Endothelial cell of umbilical vein (primary cell): Measurements from ENCODE around the gene ACD. TPM values are rescaled to one million over a fixed set of nuclear protein-coding genes. Genes with fewer than 3 reads are reported as not detected.

Source experiments
- BruUV-seq: library from RNA; stranded (reverse); fragments of 400-500 nt; replicated peaks from 2 replicates; lab custom pipeline; 2021; lab: Mats Ljungman, UMichigan
- CTCF ChIA-PET: fragments of 300-600, 350-600 bp; sonication (Branson Sonifier 250); formaldehyde crosslinking; loops from one replicate; lab custom pipeline; 2021; ENCODE audit warnings: antibody characterized with exemption, inconsistent platforms; lab: Charles Lee
- POLR2A ChIA-PET: fragments of 300-600, 350-600 bp; sonication (Branson Sonifier 250); formaldehyde crosslinking; loops from one replicate; lab custom pipeline; 2021; ENCODE audit warnings: antibody characterized with exemption, inconsistent platforms; lab: Charles Lee
- DNase-seq: peaks from one replicate; pipeline ENCODE4 v3.0.0-alpha.2; 2011; ENCODE audit warnings: low read depth, low spot score
- FAIRE-seq: peaks from 2 replicates; lab custom pipeline; 2011; peaks lifted over from hg19 to GRCh38; lab: Jason Lieb, UNC
- H2AFZ ChIP-seq: 2 replicates; pipeline ENCODE4 v1.6.0; 2012; ENCODE audit warnings: low read depth, low read length, control low read depth, inconsistent platforms
- H3K27ac ChIP-seq: 2 replicates; pipeline ENCODE4 v1.5.1; 2011; ENCODE audit warnings: low read depth, mild to moderate bottlenecking, control low read depth, low read length, moderate library complexity; ENCODE audit not compliant: insufficient read depth
- H3K27me3 ChIP-seq, 2 experiments: 2 replicates each; pipeline versions ENCODE4 v1.6.0 to v1.6.1; 2011; ENCODE audit warnings: low read length in 2 of 2, mixed read lengths in 1 of 2; ENCODE audit not compliant: control insufficient read depth in 2 of 2, insufficient read depth in 2 of 2
- H3K36me3 ChIP-seq, 2 experiments: 2 replicates in 1 of 2; 3 replicates in 1 of 2; pipeline ENCODE4 v1.5.1; 2011; ENCODE audit warnings: low read length in 2 of 2, mild to moderate bottlenecking in 1 of 2, moderate library complexity in 1 of 2; ENCODE audit not compliant: control insufficient read depth in 2 of 2, insufficient read depth in 2 of 2; ENCODE audit errors: extremely low read depth in 1 of 2
- H3K4me1 ChIP-seq: 3 replicates; pipeline ENCODE4 v1.5.1; 2011; ENCODE audit warnings: mild to moderate bottlenecking, low read length; ENCODE audit not compliant: control insufficient read depth, insufficient read depth; ENCODE audit errors: extremely low read depth
- H3K4me2 ChIP-seq: 2 replicates; pipeline ENCODE4 v1.6.1; 2011; ENCODE audit warnings: low read length, control low read depth, mixed read lengths; ENCODE audit not compliant: insufficient read depth
- H3K4me3 ChIP-seq, 3 experiments: fragments of 200-600 bp in 1 of 3; sonication (generic), shearing (Covaris generic) in 1 of 3; replicated peaks in 1 of 3; 2 replicates each; pipeline ENCODE4 v1.5.1; 2011 to 2016; ENCODE audit warnings: control low read depth in 3 of 3, low read length in 3 of 3, mild to moderate bottlenecking in 2 of 3, inconsistent platforms in 1 of 3, low read depth in 1 of 3, moderate library complexity in 1 of 3; ENCODE audit not compliant: insufficient read depth in 1 of 3
- H3K79me2 ChIP-seq: 2 replicates; pipeline ENCODE4 v1.6.0; 2012; ENCODE audit warnings: low read length, inconsistent platforms; ENCODE audit not compliant: control insufficient read depth, insufficient read depth
- H3K9ac ChIP-seq: replicated peaks from 2 replicates; pipeline ENCODE3; 2011; ENCODE audit warnings: low read length, control low read depth; ENCODE audit not compliant: insufficient read depth; ENCODE audit errors: extremely low read depth
- H3K9me1 ChIP-seq: replicated peaks from 3 replicates; pipeline ENCODE4 v1.6.0; 2011; ENCODE audit warnings: mild to moderate bottlenecking, low read length; ENCODE audit not compliant: control insufficient read depth, insufficient read depth; ENCODE audit errors: extremely low read depth
- H3K9me3 ChIP-seq: replicated peaks from 2 replicates; pipeline ENCODE4 v1.5.1; 2012; ENCODE audit warnings: low read length, inconsistent platforms; ENCODE audit not compliant: control insufficient read depth, insufficient read depth
- H4K20me1 ChIP-seq: replicated peaks from 2 replicates; pipeline ENCODE3; 2011; ENCODE audit warnings: mild to moderate bottlenecking, low read length; ENCODE audit not compliant: control insufficient read depth, insufficient read depth; ENCODE audit errors: extremely low read depth
- CTCF ChIP-seq, 2 donors: IDR thresholded peaks; 1 replicate in 1 of 2; 2 replicates in 1 of 2; pipeline ENCODE4 v1.5.1; 2011; ENCODE audit warnings: low read length in 2 of 2, mild to moderate bottlenecking in 2 of 2, moderate library complexity in 2 of 2, control low read depth in 1 of 2, inconsistent platforms in 1 of 2, low read depth in 1 of 2; ENCODE audit not compliant: insufficient read depth in 1 of 2; ENCODE audit errors: extremely low read depth in 1 of 2
- EZH2 ChIP-seq: IDR thresholded peaks from 2 replicates; pipeline ENCODE4 v1.6.1; 2012; ENCODE audit warnings: borderline replicate concordance, low read depth, mild to moderate bottlenecking, moderate library complexity, low read length, inconsistent platforms; ENCODE audit not compliant: severe bottlenecking
- FOS ChIP-seq: IDR thresholded peaks from 2 replicates; pipeline ENCODE4 v1.6.1; 2011; ENCODE audit warnings: mild to moderate bottlenecking, low read length, moderate library complexity, borderline replicate concordance; ENCODE audit not compliant: insufficient read depth
- GATA2 ChIP-seq: IDR thresholded peaks from 2 replicates; pipeline ENCODE4 v1.7.0; 2011; ENCODE audit warnings: low read depth, mild to moderate bottlenecking, moderate library complexity, mixed read lengths, low read length; ENCODE audit not compliant: insufficient read length, insufficient read depth
- JUN ChIP-seq: IDR thresholded peaks from 2 replicates; pipeline ENCODE4 v1.6.1; 2011; ENCODE audit warnings: borderline replicate concordance, low read depth; ENCODE audit not compliant: insufficient read length, insufficient read depth
- MAX ChIP-seq: IDR thresholded peaks from 2 replicates; pipeline ENCODE4 v1.6.1; 2011; ENCODE audit not compliant: insufficient read depth, insufficient read length
- MYC ChIP-seq: IDR thresholded peaks from one replicate; pipeline ENCODE4 v1.6.1; 2011; ENCODE audit warnings: mild to moderate bottlenecking, low read depth, low read length
- POLR2A ChIP-seq: IDR thresholded peaks from 2 replicates; pipeline ENCODE4 v1.6.1; 2012; ENCODE audit warnings: low read depth, mild to moderate bottlenecking, control low read depth, low read length
- POLR2AphosphoS5 ChIP-seq: IDR thresholded peaks from 2 replicates; pipeline ENCODE4 v1.6.1; 2012; ENCODE audit warnings: low read depth, mild to moderate bottlenecking, control low read depth, low read length, moderate library complexity; ENCODE audit not compliant: insufficient read depth
- dilution Hi-C: fragments of 300-500 bp; cut with MboI; formaldehyde crosslinking; loops from one replicate; pipeline ENCODE4 v1.15.0; 2019; ENCODE audit warnings: low sequenced_read_pairs; ENCODE audit not compliant: extremely low pct_ligation_motif_present
- intact Hi-C: fragments of 100-400 bp; cut with micrococcal nuclease; formaldehyde crosslinking; loops from one replicate; pipeline ENCODE4 v1.10.0; 2022
- polyA plus RNA-seq, 4 experiments: library from polyadenylated mRNA; depleted of rRNA in 3 of 4; stranded (reverse) in 3 of 4; unstranded in 1 of 4; fragments of >200 nt; gene quantifications; 2 replicates each; pipeline versions ENCODE4 v1.2.1 to v1.2.3, GENCODE V29; 2011 to 2012; ENCODE audit warnings: missing spikeins in 1 of 4
- total RNA-seq: library from RNA; stranded (reverse); gene quantifications from 2 replicates; pipeline ENCODE4 v1.2.3, GENCODE V29; 2021

The ACD gene
- total and polyA plus RNA-seq, 2 donors (not counting 3 experiments of a cell fraction or from before 2014, with no cell fraction given) = 24.4 to 36.0 TPM

GRCh38 chr16:67645397-67646121 is 14.5 kb downstream of the ACD start:
- no peak for FAIRE-seq
- no TSS peak for BruUV-seq
- CTCF ChIA-PET = interaction anchor here (0.5 to 7.7 kb wide), 22 partner anchors 12 to 151 kb away, joined by 3 to 166 read pairs (median 5); partner anchors contain the start of genes ACD, CTCF, ENKD1 and PARD6A
- Histone ChIP-seq H4K20me1 (no peaks in the 10 kb centered on the region), H3K4me3 (no peak overlapping the region), H3K9me3 (no peaks in the 10 kb centered on the region), H3K9me1 (no peaks in the 10 kb centered on the region), H3K27me3 (peaks cover 22 to 29% of the 10 kb centered on the region in 2 experiments), H3K36me3 (no peaks in the 10 kb centered on the region), H3K4me2 (no peak overlapping the region), H3K4me1 (no peaks in the 10 kb centered on the region), H3K27ac (no peak overlapping the region), H3K79me2 (no peaks in the 10 kb centered on the region), H2AFZ (no peak overlapping the region), H3K9ac (no peak overlapping the region)
- intact Hi-C loops = no loop called here
- DNase-seq = no peak
- no peak for TF ChIP-seq EZH2
- no peak for TF ChIP-seq MYC
- no peak for TF ChIP-seq MAX
- TF ChIP-seq CTCF (IDR thresholded peaks at IDR 0.05; ENCODE audit: extremely low read depth in 1 of 2, insufficient read depth in 1 of 2, low read depth in 1 of 2, low read length in 2 of 2) = no peak
- no peak for TF ChIP-seq FOS
- no peak for TF ChIP-seq JUN
- TF ChIP-seq POLR2AphosphoS5 = no peak
- TF ChIP-seq POLR2A = no peak
- no peak for TF ChIP-seq GATA2
- POLR2A ChIA-PET = interaction anchor here (0.7 kb wide), 1 partner anchor 98 kb away, joined by 3 read pairs; no protein-coding TSS in a partner anchor
- dilution Hi-C loops = no loop called here
